ENCODE measurements around the gene WFDC2. TPM values are rescaled to one million over a fixed set of nuclear protein-coding genes. Genes with fewer than 3 reads are reported as not detected.
A peak's percentile ranks its signal among the peaks of the same experiment; 100 is the strongest.

The WFDC2 gene, protein sequence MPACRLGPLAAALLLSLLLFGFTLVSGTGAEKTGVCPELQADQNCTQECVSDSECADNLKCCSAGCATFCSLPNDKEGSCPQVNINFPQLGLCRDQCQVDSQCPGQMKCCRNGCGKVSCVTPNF
- total RNA-seq, result not detected in 2 replicates

DNA sequence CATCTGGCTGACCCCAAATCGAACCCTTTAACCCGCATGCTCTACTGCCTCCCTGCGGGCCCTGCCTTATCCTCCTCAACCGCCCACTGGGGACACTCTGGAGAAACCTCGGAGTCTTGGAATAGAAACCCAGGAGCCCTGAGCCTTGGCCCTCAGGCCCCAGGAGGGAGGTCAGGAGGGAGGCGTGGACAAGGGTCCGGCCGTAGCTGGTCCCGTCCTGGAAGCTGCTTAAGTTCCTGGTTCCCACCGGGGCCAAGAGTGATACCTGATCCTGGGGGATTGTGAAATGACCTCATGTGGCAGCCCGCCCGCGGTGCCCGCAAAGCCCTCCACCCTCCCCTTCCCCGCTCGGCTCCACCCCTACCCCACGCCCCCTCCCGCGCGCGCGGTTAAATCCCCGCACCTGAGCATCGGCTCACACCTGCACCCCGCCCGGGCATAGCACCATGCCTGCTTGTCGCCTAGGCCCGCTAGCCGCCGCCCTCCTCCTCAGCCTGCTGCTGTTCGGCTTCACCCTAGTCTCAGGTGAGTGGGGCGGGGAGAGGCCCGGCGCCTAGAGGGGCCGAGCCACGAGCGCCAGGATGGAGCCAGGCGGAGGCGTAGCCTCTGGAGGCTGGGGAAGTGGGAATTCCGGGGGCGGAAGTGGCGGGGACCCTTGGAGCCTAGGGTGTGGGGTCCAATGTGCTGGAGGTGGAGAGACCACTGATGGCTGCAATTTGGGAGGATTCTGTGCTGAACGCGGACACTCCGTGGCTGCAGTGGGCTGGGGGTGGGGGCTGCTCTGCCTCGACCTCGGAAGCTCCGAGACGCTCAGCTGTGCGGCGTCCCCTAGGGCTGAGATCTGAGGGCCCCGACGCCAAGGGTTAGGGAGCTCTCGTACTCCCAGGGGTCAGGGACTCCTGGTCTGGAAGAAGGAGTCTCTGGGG is at the start of gene WFDC2:
TSS of gene WFDC2 (plus strand) at position 418 of the 926 bp plus-strand sequence. CDS start at position 447, 29 bp downstream.
- peak within 1 kb of the TSS; percentile 45 for H3K4me3 ChIP-seq (ENCODE audit: low read depth, low read length)
- TF ChIP-seq, protein P1, sequence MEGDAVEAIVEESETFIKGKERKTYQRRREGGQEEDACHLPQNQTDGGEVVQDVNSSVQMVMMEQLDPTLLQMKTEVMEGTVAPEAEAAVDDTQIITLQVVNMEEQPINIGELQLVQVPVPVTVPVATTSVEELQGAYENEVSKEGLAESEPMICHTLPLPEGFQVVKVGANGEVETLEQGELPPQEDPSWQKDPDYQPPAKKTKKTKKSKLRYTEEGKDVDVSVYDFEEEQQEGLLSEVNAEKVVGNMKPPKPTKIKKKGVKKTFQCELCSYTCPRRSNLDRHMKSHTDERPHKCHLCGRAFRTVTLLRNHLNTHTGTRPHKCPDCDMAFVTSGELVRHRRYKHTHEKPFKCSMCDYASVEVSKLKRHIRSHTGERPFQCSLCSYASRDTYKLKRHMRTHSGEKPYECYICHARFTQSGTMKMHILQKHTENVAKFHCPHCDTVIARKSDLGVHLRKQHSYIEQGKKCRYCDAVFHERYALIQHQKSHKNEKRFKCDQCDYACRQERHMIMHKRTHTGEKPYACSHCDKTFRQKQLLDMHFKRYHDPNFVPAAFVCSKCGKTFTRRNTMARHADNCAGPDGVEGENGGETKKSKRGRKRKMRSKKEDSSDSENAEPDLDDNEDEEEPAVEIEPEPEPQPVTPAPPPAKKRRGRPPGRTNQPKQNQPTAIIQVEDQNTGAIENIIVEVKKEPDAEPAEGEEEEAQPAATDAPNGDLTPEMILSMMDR (IDR thresholded peaks at IDR 0.05; ENCODE audit: insufficient read depth, low read depth, low read length), result no peak
- DNase-seq (ENCODE audit: low read depth), result no peak

DNA sequence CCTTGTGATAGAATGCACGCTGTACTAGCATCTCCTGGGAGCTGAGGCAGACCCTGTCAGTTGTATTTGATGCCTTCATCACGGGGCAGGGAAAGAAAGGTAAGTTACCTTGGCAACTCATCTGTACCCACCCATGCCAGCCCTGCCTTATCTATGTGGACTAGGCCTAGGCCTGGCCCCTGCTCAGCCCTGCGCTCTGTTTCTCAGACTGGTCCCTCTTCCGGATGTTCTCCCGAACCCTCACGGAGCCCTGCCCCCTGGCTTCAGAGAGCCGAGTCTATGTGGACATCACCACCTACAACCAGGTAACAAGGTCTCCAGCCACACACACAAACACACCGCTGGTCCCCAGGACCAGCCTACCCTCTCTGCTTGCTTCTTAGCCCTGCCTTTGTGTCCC is 49.4 kb upstream of the WFDC2 start:
- TF ChIP-seq, protein P1 (IDR thresholded peaks at IDR 0.05; ENCODE audit: insufficient read depth, low read depth, low read length), result no peak
- DNase-seq (ENCODE audit: low read depth), result no peak
- no peak overlapping the region for H3K4me3 ChIP-seq (ENCODE audit: low read depth, low read length)

DNA sequence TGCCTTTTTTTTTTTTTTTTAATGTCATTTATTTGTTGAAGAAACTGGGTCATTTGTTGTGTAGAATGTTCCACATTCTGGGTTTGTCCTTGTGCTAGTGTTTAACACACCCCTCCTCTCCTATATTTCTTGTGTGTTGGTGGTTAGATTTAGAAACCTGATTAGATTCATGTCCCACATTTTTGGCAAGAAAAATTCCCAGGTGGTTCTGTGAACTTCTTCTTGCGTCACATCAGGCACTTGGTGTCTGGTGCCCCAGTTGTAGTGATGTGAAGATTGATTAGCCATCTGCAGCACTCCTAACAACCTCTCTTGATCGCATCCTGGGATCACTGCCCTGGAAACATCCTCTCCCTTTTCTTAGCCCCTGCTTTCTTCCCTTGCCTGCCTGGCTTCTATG is 45.9 kb upstream of the WFDC2 start:
- TF ChIP-seq, protein P1 (IDR thresholded peaks at IDR 0.05; ENCODE audit: insufficient read depth, low read depth, low read length), result no peak
- no peak overlapping the region for H3K4me3 ChIP-seq (ENCODE audit: low read depth, low read length)
- DNase-seq (ENCODE audit: low read depth), result no peak

DNA sequence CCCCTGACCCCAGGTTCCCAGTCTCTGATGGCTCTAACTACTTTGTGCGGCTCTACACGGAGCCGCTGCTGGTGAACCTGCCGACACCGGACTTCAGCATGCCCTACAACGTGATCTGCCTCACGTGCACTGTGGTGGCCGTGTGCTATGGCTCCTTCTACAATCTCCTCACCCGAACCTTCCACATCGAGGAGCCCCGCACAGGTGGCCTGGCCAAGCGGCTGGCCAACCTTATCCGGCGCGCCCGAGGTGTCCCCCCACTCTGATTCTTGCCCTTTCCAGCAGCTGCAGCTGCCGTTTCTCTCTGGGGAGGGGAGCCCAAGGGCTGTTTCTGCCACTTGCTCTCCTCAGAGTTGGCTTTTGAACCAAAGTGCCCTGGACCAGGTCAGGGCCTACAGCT is 44.0 kb upstream of the WFDC2 start:
- TF ChIP-seq, protein P1 (IDR thresholded peaks at IDR 0.05; ENCODE audit: insufficient read depth, low read depth, low read length), result no peak
- DNase-seq (ENCODE audit: low read depth), result no peak
- H3K4me3 ChIP-seq (ENCODE audit: low read depth, low read length), result no peak overlapping the region

DNA sequence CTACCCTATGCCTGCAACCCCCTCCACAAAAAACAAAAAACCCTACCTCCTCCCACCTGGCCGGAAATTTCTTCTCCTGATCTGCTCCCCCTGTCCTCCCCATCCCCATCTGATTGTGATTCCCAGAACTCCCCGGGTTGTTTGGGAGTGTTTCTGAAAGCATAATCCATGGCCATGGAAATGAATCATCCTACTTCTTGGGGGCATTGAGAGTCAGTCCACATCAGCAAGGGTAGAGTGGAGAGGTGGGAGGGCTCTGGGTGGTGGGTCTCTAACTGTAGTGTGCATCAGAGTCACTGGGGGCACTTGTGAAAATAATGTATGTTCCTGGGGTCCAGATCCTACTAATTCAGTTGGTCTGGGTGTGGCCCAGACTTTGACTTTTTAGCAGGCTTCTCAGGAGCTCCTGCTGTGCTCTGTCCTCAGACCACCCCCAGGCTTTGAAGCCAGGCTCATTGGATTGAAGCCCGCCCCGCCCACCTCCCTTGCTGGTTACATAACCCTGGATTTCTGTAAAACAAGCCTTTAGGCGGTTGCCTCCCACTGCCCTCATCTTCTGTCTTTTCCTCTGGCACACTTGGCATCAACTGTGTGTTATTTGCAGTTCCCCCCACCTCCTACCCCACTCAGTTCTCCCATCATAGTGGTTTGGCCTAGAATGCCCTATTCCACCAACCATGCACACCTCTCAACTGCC is 43.1 kb upstream of the WFDC2 start:
- H3K4me3 ChIP-seq (ENCODE audit: low read depth, low read length), result no peak overlapping the region
- DNase-seq (ENCODE audit: low read depth), result peak; percentile 12
- TF ChIP-seq, protein P1 (IDR thresholded peaks at IDR 0.05; ENCODE audit: insufficient read depth, low read depth, low read length), result no peak

DNA sequence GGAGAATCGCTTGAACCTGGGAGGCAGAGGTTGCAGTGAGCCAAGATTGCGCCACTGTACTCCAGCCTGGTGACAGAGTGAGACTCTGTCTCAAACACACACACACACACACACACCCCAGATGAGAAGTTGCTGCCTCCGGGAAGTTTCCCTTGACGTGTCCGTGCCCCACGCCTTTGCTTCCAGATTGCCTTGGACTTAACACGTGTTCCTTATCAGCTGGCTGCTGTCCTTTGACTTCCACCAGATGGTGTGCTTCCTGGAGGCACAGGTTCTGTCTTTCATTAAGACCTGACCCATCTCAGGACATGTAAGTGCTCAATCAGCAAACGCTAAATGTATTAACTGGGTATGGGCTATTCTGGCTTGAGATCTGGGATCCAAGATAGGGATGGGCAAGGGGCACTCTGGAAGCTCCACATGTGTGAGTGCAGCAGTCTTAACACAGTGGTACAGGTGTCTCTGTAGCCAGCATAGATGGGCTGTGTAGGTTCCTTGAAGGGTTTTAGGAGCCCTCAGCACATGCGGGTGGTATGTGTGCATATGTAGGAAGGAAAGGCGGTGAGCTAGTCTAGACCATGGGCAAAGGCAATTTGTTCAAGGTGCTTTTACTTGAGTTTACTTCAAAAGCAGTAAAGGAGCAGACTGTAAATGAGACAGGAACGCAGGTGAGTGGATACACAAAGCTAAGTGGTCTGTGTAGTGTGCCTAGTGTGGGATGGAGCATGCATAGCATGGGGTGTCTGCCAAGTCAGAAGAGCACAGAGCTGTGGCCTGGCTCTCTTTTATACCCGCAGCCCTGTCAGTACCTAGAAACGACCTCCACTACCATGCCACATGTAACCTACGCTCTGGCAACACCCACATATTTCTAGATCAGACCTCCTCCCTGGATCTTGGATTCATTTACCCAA is 42.1 kb upstream of the WFDC2 start:
- DNase-seq (ENCODE audit: low read depth), result peak; percentile 76
- H3K4me3 ChIP-seq (ENCODE audit: low read depth, low read length), result no peak overlapping the region
- TF ChIP-seq, protein P1 (IDR thresholded peaks at IDR 0.05; ENCODE audit: insufficient read depth, low read depth, low read length), result no peak
